GM19099 (cell line): ENCODE results near the gene KPNA1.

Experiments
- POLR2A ChIP-seq: IDR thresholded peaks from 3 replicates; pipeline ENCODE4 v1.6.1; 2011; ENCODE audit warnings: low read depth; ENCODE audit not compliant: insufficient read length; ENCODE audit errors: extremely low read depth

The KPNA1 gene

GRCh38 chr3:122536632-122537001 is 21.9 kb upstream of the KPNA1 start:
- no peak for TF ChIP-seq POLR2A

- no peak for TF ChIP-seq POLR2A
These were observed 21.4 kb upstream of the KPNA1 start for GRCh38 chr3:122535964-122536631.

GRCh38 chr3:122533931-122534334 is 19.2 kb upstream of the KPNA1 start:
- no peak for TF ChIP-seq POLR2A

- TF ChIP-seq POLR2A, result no peak
These were observed 18.7 kb upstream of the KPNA1 start for GRCh38 chr3:122533480-122533879.

GRCh38 chr3:122530164-122530563 is 15.4 kb upstream of the KPNA1 start:
- TF ChIP-seq POLR2A, result no peak

GRCh38 chr3:122523317-122523716 is 8.6 kb upstream of the KPNA1 start:
- TF ChIP-seq POLR2A, result no peak

GRCh38 chr3:122520861-122521260 is 6.1 kb upstream of the KPNA1 start:
- no peak for TF ChIP-seq POLR2A

- TF ChIP-seq POLR2A, result no peak
These were observed 5.0 kb upstream of the KPNA1 start for GRCh38 chr3:122519693-122520092.

- TF ChIP-seq POLR2A, result no peak
These were observed 2.2 kb upstream of the KPNA1 start for GRCh38 chr3:122516846-122517360.

GRCh38 chr3:122515870-122516269 is 1.1 kb upstream of the KPNA1 start:
- no peak for TF ChIP-seq POLR2A

GRCh38 chr3:122515020-122515468 is 305 bp upstream of the KPNA1 start:
- no peak for TF ChIP-seq POLR2A

GRCh38 chr3:122513386-122514122 is 1.2 kb downstream of the KPNA1 start:
- no peak for TF ChIP-seq POLR2A

GRCh38 chr3:122512284-122512683 is 2.5 kb downstream of the KPNA1 start:
- no peak for TF ChIP-seq POLR2A

- no peak for TF ChIP-seq POLR2A
These were observed 3.7 kb downstream of the KPNA1 start for GRCh38 chr3:122510878-122511535.

- TF ChIP-seq POLR2A, result no peak
These were observed 6.4 kb downstream of the KPNA1 start for GRCh38 chr3:122508135-122508914.
